D721Med (cell line): ENCODE results near the gene BAHCC1.

ENCODE experiments used
- DNase-seq: peaks from one replicate; pipeline ENCODE4 v3.0.0; 2011; ENCODE audit warnings: low spot score; ENCODE audit not compliant: insufficient read length
- FAIRE-seq: peaks from 2 replicates; lab custom pipeline; 2011; peaks lifted over from hg19 to GRCh38; lab: Jason Lieb, UNC
- CTCF ChIP-seq: IDR thresholded peaks from 2 replicates; pipeline ENCODE4 v1.5.1; 2012; ENCODE audit warnings: mild to moderate bottlenecking, control low read depth; ENCODE audit not compliant: insufficient read depth; ENCODE audit errors: missing control alignments

BAHCC1 gene

DNA sequence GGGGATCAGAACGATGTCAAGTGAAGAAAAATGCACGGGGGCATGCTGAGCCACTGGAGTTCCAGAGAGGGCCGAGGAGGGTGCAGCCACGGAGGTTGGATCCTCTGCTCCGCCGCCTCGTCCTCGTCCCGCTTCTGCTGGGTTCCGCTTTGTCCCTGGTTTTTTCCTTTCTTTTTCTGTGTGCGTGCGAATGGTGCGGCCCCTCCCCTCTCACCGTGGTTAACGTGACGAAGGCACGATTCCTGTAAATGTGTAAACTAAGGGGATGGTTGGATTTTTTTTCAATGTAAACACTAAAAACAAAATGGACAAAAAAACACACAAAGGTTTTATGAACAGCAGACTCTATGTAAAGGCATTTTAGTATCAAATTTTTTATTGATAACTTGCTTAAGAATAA lies 70.7 kb downstream of the BAHCC1 start:
- DNase-seq: no peak
- no peak for TF ChIP-seq CTCF
- FAIRE-seq: no peak

DNA sequence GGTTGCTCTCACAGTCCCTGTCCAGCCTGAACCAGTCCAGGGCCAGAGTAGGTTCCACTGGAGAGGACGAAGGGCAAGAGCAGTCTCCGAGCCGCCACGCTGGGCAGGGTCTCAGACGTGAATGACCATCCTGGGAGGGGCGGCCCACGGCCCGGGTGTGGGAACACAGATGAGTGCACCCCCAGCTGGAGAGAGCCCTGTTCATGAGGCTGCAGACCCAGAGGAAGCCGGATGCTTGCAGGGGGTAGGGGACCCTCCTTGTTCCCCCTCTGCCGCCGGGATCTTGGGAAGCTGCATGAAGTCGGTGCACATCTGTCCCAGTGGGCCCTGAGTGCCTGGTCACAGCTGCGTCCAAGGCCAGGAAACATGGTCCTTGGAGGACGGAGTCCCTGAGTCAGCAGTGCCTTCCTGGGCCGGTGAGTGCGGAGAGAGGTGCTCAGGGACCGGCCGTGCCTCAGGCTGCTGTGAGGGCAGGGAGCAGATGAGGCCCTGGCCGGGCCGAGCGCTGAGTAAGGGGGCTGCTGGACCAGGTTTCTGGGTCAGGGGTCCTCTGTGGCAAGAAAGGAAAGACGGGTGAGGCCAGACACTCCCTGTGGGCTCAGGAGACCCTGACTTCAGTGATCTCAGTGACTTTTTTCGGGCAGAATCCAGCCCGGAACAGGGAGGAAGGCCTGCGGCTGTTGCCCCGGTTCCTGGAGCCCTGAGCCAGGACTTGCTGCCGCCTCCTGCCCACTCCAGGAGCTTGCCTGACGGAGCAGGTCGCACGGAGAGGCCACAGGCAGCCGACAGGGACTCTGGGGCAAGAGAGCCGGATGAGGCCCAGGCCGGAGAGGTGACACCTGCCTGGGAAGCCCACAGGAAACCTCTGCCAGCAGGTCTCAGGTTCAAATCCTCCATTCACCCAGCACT lies 71.6 kb downstream of the BAHCC1 start:
- FAIRE-seq (no peak), DNase-seq (no peak)
- no peak for TF ChIP-seq CTCF

GRCh38 chr17:81468111-81468769 lies 73.0 kb downstream of the BAHCC1 start:
- DNase-seq (no peak), FAIRE-seq (no peak)

GRCh38 chr17:81468770-81469121 lies 73.5 kb downstream of the BAHCC1 start:
- TF ChIP-seq CTCF: no peak
- DNase-seq (no peak), FAIRE-seq (no peak)

More at GRCh38 chr17:81468111-81468769, 73.0 kb downstream of the BAHCC1 start:
- TF ChIP-seq CTCF: no peak

DNA sequence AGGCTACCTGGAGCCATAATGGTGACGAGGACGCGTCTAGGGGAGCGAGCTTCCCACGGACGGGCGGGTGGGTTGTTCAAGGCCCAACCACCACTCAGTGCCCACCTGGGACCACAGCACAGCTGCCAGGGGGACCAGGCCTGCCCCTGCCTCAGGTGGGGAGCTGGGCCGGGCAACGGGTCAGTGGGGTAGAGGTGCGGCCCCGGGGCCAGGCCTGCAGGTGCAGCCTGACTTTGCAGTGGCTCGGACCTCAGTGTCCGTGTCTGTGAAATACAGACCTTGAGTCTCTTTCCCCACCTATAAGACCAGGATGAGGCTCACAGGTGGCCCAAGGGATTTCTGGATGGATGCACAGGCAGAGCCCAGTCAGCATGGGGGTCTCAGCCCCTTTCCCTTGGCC lies 74.0 kb downstream of the BAHCC1 start:
- FAIRE-seq: no peak
- no peak for DNase-seq
- no peak for TF ChIP-seq CTCF

GRCh38 chr17:81470270-81470943 lies 75.2 kb downstream of the BAHCC1 start:
- FAIRE-seq: no peak

More at GRCh38 chr17:81470270-81470943, 75.2 kb downstream of the BAHCC1 start:
- no peak for TF ChIP-seq CTCF
- DNase-seq: no peak
